ENCODE measurements around the gene FUBP3. TPM values are rescaled to one million over a fixed set of nuclear protein-coding genes. Genes with fewer than 3 reads are reported as not detected.

The FUBP3 gene
- total RNA-seq, 1 donor from 2014 or later, result 14.5 TPM

DNA sequence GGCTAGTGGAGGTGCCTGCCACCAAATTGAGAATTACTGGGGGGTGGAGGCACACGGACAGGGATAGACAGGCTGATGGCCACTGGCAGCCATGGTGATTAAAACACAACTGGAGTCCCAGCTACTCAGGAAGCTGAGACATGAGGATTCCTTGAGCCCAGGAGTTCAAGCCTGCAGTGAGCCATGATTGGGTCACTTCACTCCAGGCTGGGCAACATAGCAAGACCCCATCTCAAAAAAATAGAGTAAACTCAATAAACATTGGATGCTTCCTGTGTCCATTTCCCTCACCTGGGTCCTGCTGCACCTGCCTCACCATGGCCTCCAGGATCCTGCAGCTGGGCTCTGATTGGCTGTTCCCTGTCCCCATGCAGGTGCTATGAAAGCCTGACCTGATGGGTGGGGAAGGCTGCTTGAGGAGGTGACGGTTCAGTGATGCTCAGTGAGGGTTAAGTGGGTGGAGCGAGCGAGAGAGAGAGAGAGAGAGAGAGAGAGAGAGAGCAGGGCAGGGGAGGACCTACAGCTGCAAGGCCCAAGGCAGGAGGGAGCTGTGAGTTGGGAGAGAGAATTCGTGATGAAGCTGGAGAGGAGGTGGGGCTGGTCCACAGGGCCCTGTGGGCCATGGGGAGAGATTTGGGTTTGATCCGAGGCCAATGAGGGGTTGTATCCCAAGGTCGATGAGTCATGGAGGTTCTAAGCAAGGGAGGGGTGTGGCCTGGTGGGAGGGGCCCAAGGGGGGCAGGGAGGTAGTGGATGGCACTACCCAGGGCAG is 36.7 kb upstream of the FUBP3 start:
- Histone ChIP-seq H3K36me3 (no peaks in the 10 kb centered on the region), H3K9me3 (no peaks in the 10 kb centered on the region), H3K27me3 (no peaks in the 10 kb centered on the region), H3K27ac (no peak overlapping the region), H3K4me1 (no peaks in the 10 kb centered on the region), H3K4me3 (no peak overlapping the region)
- TF ChIP-seq, protein P1, sequence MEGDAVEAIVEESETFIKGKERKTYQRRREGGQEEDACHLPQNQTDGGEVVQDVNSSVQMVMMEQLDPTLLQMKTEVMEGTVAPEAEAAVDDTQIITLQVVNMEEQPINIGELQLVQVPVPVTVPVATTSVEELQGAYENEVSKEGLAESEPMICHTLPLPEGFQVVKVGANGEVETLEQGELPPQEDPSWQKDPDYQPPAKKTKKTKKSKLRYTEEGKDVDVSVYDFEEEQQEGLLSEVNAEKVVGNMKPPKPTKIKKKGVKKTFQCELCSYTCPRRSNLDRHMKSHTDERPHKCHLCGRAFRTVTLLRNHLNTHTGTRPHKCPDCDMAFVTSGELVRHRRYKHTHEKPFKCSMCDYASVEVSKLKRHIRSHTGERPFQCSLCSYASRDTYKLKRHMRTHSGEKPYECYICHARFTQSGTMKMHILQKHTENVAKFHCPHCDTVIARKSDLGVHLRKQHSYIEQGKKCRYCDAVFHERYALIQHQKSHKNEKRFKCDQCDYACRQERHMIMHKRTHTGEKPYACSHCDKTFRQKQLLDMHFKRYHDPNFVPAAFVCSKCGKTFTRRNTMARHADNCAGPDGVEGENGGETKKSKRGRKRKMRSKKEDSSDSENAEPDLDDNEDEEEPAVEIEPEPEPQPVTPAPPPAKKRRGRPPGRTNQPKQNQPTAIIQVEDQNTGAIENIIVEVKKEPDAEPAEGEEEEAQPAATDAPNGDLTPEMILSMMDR (IDR thresholded peaks at IDR 0.05), result no peak
- intact Hi-C loops (cut with DNase I), result no loop called here
- DNase-seq (ENCODE audit: low spot score in 2 of 2), result no peak

- Histone ChIP-seq H3K27me3 (no peaks in the 10 kb centered on the region), H3K4me1 (no peaks in the 10 kb centered on the region), H3K27ac (no peak overlapping the region), H3K9me3 (no peaks in the 10 kb centered on the region), H3K4me3 (no peak overlapping the region), H3K36me3 (no peaks in the 10 kb centered on the region)
- intact Hi-C loops (cut with DNase I), result no loop called here
- DNase-seq (ENCODE audit: low spot score in 2 of 2), result no peak
- TF ChIP-seq, protein P1 (IDR thresholded peaks at IDR 0.05), result no peak
Measured at GRCh38 chr9:130543368-130543767, 36.0 kb upstream of the FUBP3 start.

DNA sequence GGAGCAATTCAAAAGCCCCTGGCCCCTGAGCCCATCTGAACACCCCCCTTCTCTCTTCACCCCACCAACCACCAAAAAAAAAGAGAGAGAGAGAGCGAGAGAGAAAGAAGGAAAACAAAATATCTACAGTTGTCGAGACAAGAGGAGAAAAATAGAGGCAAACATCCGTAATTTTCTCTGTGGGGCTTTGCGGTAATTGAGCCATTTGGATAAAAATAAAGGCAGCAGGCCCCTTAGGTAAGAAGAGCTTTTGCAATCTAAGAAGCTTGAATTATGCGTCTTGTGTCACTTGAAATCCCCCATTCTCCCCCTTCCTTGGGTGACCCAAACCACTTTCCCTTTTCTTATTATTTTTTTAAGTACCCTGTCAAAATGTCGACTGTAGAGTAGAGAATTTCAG is 35.5 kb upstream of the FUBP3 start:
- no peaks in the 10 kb centered on the region for H3K27me3 ChIP-seq
- no peaks in the 10 kb centered on the region for H3K36me3 ChIP-seq
- no peak overlapping the region for H3K4me3 ChIP-seq
- no peaks in the 10 kb centered on the region for H3K9me3 ChIP-seq
- TF ChIP-seq, protein P1 (IDR thresholded peaks at IDR 0.05), result no peak
- no peaks in the 10 kb centered on the region for H3K4me1 ChIP-seq
- H3K27ac ChIP-seq, result no peak overlapping the region
- intact Hi-C loops (cut with DNase I), result no loop called here
- DNase-seq (ENCODE audit: low spot score in 2 of 2), result no peak

DNA sequence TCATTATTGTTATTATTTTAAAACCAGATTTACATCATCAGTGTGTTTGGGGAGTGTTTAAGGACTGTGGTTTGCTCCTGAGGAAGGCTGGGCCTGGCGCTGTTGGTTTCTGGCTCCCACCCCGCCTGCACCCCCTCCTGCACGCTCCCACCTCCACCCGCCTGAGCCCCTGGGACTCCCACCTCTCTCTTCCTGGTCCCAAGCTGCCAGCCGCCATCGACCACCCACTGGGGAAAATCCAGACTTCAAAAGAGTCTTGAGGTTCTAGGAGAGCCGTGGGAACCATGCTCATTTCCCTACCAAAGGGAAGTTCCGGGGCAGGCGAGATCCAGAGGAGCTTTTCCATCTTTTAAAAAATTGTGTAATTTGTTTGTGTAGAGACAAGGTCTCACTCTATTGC is 35.0 kb upstream of the FUBP3 start:
- intact Hi-C loops (cut with DNase I), result no loop called here
- Histone ChIP-seq H3K36me3 (no peaks in the 10 kb centered on the region), H3K27ac (no peak overlapping the region), H3K4me1 (no peaks in the 10 kb centered on the region), H3K9me3 (no peaks in the 10 kb centered on the region), H3K4me3 (no peak overlapping the region), H3K27me3 (no peaks in the 10 kb centered on the region)
- no peak for DNase-seq (ENCODE audit: low spot score in 2 of 2)
- TF ChIP-seq, protein P1 (IDR thresholded peaks at IDR 0.05), result no peak

- Histone ChIP-seq H3K27ac (no peak overlapping the region), H3K9me3 (no peaks in the 10 kb centered on the region), H3K4me1 (no peaks in the 10 kb centered on the region), H3K36me3 (no peaks in the 10 kb centered on the region), H3K4me3 (no peak overlapping the region), H3K27me3 (no peaks in the 10 kb centered on the region)
- intact Hi-C loops (cut with DNase I), result no loop called here
- DNase-seq (ENCODE audit: low spot score in 2 of 2), result no peak
- TF ChIP-seq, protein P1 (IDR thresholded peaks at IDR 0.05), result no peak
Measured at GRCh38 chr9:130548103-130548502, 31.3 kb upstream of the FUBP3 start.

Data from ascending aorta (tissue), 2 donors.